Thoracic aorta (tissue), 2 donors: Measurements from ENCODE around the gene ZC2HC1C. TPM values are rescaled to one million over a fixed set of nuclear protein-coding genes. Genes with fewer than 3 reads are reported as not detected.

Source experiments
- ATAC-seq: fragments of 150-250 bp; one replicate; pipeline ENCODE4 v1.8.0; 2017; ENCODE audit warnings: low read depth; ENCODE audit not compliant: insufficient number of reproducible peaks, low FRiP score
- DNase-seq: peaks from one replicate; pipeline ENCODE4 v3.0.0-alpha.2; 2020; ENCODE audit warnings: low spot score
- H3K27ac ChIP-seq, 2 donors: fragments of 200-600 bp; sonication (generic); 1 replicate in 1 of 2; 2 replicates in 1 of 2; pipeline ENCODE4 v1.5.1; 2016; ENCODE audit warnings: mild to moderate bottlenecking in 2 of 2, moderate library complexity in 2 of 2
- H3K27me3 ChIP-seq: fragments of 200-600 bp; sonication (generic); replicated peaks from 2 replicates; pipeline ENCODE4 v1.6.0; 2016; ENCODE audit warnings: mild to moderate bottlenecking; ENCODE audit not compliant: insufficient read depth
- H3K36me3 ChIP-seq: fragments of 200-600 bp; sonication (generic); one replicate; pipeline ENCODE4 v1.5.1; 2016
- H3K4me1 ChIP-seq, 2 donors: fragments of 200-600 bp; sonication (generic); 1 replicate in 1 of 2; 2 replicates in 1 of 2; pipeline versions ENCODE4 v1.5.1 to v1.6.0; 2016; ENCODE audit warnings: low read depth in 2 of 2, mild to moderate bottlenecking in 1 of 2; ENCODE audit not compliant: control insufficient read depth in 1 of 2
- H3K4me3 ChIP-seq: fragments of 200-600 bp; sonication (generic); 2 replicates; pipeline ENCODE4 v1.5.1; 2016; ENCODE audit warnings: mild to moderate bottlenecking
- H3K9me3 ChIP-seq: fragments of 200-600 bp; sonication (generic); 2 replicates; pipeline ENCODE4 v1.5.1; 2016
- CTCF ChIP-seq: fragments of 200-600 bp; sonication (generic); IDR thresholded peaks from one replicate; pipeline ENCODE4 v1.5.1; 2019; ENCODE audit warnings: antibody characterized with exemption
- total RNA-seq, 2 donors: library from RNA; depleted of rRNA; stranded (reverse); fragments of >200 nt; gene quantifications; one replicate each; pipeline versions ENCODE4 v1.1.0 to v1.2.3, GENCODE V29; 2016

The ZC2HC1C gene
- total RNA-seq, 2 donors from 2014 or later, result 0.27 to 1.1 TPM

- H3K36me3 ChIP-seq, result no peaks in the 10 kb centered on the region
- H3K27ac ChIP-seq, result no peak overlapping the region
- peaks cover 12 to 45% of the 10 kb centered on the region in 2 donors for H3K4me1 ChIP-seq
- no peak for DNase-seq
- no peak for ATAC-seq
- H3K27me3 ChIP-seq, result no peaks in the 10 kb centered on the region
- H3K9me3 ChIP-seq, result no peaks in the 10 kb centered on the region
- no peak for TF ChIP-seq CTCF
- H3K4me3 ChIP-seq, result no peak overlapping the region
These were observed 21.9 kb upstream of the ZC2HC1C start for GRCh38 chr14:75047506-75047905.

GRCh38 chr14:75048101-75048500, 21.3 kb upstream of the ZC2HC1C start:
- H3K27ac ChIP-seq, result no peak overlapping the region
- H3K36me3 ChIP-seq, result no peaks in the 10 kb centered on the region
- peaks cover 12 to 45% of the 10 kb centered on the region in 2 donors for H3K4me1 ChIP-seq
- H3K4me3 ChIP-seq, result no peak overlapping the region
- no peaks in the 10 kb centered on the region for H3K27me3 ChIP-seq
- no peak for ATAC-seq
- H3K9me3 ChIP-seq, result no peaks in the 10 kb centered on the region
- no peak for TF ChIP-seq CTCF
- DNase-seq, result no peak

GRCh38 chr14:75049136-75049535, 20.3 kb upstream of the ZC2HC1C start:
- DNase-seq (no peak), ATAC-seq (no peak)
- Histone ChIP-seq H3K4me3 (peak overlapping the region; percentile 16), H3K4me1 (peaks cover 12 to 44% of the 10 kb centered on the region in 2 donors), H3K9me3 (no peaks in the 10 kb centered on the region), H3K27me3 (no peaks in the 10 kb centered on the region), H3K36me3 (no peaks in the 10 kb centered on the region), H3K27ac (peak overlapping the region; percentile 33 to 60)
- TF ChIP-seq CTCF, result no peak

GRCh38 chr14:75049731-75050201, 19.7 kb upstream of the ZC2HC1C start:
- H3K4me3 ChIP-seq, result peak overlapping the region; percentile 84
- no peaks in the 10 kb centered on the region for H3K27me3 ChIP-seq
- DNase-seq (no peak), ATAC-seq (peak; percentile 34)
- TF ChIP-seq CTCF, result no peak
- no peaks in the 10 kb centered on the region for H3K9me3 ChIP-seq
- peaks cover 12 to 37% of the 10 kb centered on the region in 2 donors for H3K4me1 ChIP-seq
- H3K36me3 ChIP-seq, result no peaks in the 10 kb centered on the region
- peak overlapping the region; percentile 33 to 65 for H3K27ac ChIP-seq

GRCh38 chr14:75050852-75051555, 18.4 kb upstream of the ZC2HC1C start, which contains the start of gene MLH3:
Gene MLH3 (minus strand): TSS chr14:75051467. CDS start chr14:75049655, 1,812 bp downstream.
- H3K4me1 ChIP-seq, result peaks cover 12 to 33% of the 10 kb centered on the region in 2 donors
- peak within 1 kb of the TSS; percentile 65 to 86 for H3K27ac ChIP-seq
- peak within 1 kb of the TSS; percentile 84 for H3K4me3 ChIP-seq
- H3K9me3 ChIP-seq, result no peaks in the 10 kb centered on the region
- DNase-seq (peak; percentile 21), ATAC-seq (peak; percentile 58)
- H3K36me3 ChIP-seq, result no peaks in the 10 kb centered on the region
- H3K27me3 ChIP-seq, result no peaks in the 10 kb centered on the region
- TF ChIP-seq CTCF, result no peak
